ENCODE measurements around the gene ZC3H4.

DNA sequence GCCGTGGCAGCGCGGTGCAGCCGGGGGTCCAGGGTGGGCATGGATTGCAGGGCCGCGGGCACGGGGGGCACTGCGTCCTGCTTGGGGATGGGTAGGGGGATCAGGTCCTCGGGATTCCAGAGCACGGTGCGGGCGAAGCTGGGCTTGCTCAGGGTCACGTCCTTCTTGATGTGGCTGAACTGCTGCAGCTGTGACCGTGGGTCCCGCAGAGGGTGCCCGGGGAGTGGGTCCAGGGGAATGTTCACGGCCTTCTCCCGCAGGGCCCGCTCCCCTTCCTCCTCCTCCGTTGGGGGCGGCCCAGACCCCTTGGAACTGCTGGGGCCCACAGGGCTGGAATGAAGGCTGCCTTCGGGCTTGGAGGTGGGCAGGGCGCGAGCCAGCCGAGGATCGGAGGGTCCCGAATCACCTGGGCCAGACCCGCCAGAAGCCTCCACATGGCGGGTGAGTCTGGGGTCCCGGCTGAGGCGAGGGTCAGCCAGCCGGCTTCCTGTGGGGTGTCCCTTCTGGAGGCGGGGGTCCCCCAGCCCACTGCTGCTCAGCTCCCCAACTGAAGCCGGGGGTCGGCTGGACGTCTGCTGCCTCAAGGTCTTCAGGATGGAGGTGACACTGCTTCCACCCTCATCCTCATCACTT lies 46.2 kb downstream of the ZC3H4 start:
- TF ChIP-seq, protein P1, sequence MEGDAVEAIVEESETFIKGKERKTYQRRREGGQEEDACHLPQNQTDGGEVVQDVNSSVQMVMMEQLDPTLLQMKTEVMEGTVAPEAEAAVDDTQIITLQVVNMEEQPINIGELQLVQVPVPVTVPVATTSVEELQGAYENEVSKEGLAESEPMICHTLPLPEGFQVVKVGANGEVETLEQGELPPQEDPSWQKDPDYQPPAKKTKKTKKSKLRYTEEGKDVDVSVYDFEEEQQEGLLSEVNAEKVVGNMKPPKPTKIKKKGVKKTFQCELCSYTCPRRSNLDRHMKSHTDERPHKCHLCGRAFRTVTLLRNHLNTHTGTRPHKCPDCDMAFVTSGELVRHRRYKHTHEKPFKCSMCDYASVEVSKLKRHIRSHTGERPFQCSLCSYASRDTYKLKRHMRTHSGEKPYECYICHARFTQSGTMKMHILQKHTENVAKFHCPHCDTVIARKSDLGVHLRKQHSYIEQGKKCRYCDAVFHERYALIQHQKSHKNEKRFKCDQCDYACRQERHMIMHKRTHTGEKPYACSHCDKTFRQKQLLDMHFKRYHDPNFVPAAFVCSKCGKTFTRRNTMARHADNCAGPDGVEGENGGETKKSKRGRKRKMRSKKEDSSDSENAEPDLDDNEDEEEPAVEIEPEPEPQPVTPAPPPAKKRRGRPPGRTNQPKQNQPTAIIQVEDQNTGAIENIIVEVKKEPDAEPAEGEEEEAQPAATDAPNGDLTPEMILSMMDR (IDR thresholded peaks at IDR 0.05): no peak
- no peak for TF ChIP-seq ZFX (IDR thresholded peaks at IDR 0.05; ENCODE audit: borderline replicate concordance)

Data from 22Rv1 (cell line).